Activated CD4-positive, alpha-beta T cell treated with anti-CD3 and anti-CD28 coated beads, Interleukin-2, amount 50 U/mL, for 16 hours (primary cell): ENCODE results near the gene ZNF416.

Source experiments
- DNase-seq: peaks from one replicate; pipeline ENCODE4 v3.0.0-alpha.2; 2020

Gene ZNF416

DNA sequence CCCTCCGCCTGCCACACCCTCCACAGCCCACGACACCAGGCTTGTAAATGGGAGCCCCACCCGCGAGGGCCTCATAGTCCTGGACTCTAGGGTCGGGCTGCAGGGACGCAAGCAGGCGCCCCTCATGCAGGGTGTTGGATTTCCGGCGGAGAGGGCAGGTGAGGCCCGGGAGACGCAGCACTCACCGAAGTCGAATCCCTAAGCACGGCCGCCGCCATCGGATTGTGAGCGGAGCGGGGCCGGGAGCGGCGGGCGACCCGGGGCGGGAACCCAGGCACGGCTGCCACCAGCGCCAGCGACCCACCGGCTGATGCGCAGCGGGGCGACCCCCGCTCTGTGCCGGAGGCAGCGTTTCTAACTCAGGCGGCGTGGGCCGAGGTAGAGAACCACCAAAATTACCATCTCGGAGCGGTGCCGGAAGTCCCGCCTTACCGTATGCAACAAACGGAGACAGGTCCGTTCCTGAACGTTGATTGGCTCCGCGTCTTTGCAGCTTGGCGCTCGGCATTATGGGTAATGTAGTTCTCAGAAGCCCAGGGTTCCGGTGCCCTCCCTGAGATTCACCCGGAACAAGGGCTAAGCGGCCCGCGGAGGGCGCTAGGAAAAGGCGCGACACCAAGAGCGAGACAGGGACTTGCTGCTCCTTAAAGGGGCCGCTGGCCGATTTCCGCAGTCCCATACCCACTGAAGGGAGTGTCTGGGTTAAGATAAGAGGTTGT is at the start of gene ZNF416:
Gene ZNF416 (minus strand): TSS at position 425 of the 719 bp plus-strand sequence. CDS start 207 bp downstream, at position 218.
- DNase-seq: peak; percentile 97

DNA sequence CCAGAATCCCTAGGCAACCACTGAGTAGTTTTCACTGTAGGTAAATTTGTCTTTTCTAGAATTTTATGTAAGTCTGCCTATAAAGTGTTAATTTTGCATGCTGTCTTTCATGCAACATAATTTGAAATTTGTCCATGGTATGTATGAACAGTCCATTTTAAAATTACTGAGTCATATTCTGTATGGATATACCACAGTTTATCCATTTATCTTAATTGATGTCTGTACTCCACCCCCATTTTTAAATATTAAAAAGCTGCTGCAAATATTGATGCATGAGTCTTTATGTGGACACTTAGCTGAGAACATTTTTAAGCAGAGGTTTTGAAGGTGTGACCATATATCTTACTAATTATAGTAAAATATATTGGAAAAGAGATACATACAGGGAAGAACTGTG is 44.4 kb upstream of the ZNF416 start:
- DNase-seq: no peak

DNA sequence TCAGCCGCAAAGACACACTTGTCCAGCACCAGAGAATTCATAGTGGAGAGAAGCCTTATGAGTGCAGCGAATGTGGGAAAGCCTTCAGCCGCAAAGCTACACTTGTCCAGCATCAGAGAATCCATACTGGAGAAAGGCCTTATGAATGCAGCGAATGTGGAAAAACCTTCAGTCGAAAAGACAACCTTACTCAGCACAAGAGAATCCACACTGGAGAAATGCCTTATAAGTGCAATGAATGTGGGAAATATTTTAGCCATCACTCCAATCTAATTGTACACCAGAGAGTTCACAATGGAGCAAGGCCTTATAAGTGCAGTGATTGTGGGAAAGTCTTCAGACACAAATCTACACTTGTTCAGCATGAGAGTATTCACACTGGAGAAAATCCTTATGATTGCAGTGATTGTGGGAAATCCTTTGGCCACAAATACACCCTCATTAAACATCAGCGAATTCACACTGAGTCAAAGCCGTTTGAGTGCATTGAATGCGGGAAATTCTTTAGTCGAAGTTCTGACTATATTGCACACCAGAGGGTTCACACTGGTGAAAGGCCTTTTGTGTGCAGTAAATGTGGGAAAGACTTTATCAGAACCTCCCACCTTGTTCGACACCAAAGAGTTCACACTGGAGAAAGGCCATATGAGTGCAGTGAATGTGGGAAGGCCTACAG is 42.1 kb upstream of the ZNF416 start:
- DNase-seq: no peak

DNA sequence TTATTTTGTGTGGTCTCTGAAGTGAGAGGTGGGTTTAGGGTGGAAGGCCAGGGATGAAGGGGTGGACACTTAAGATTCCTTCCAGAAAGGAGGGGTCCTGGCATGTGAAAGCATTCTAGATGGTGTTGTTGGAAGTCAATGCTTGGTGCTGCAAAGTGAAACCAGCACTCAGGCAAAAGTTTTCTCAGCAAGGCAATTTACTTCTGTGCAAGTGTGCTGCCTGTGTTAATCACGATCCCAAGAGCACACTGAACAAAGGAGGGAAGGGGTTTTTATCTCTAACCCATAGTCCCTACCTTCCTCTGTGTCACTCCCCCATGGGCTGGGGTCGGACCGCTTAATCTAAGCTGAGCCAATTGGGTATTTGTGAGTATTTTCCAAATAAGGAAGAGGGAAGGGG is 36.6 kb upstream of the ZNF416 start:
- no peak for DNase-seq

DNA sequence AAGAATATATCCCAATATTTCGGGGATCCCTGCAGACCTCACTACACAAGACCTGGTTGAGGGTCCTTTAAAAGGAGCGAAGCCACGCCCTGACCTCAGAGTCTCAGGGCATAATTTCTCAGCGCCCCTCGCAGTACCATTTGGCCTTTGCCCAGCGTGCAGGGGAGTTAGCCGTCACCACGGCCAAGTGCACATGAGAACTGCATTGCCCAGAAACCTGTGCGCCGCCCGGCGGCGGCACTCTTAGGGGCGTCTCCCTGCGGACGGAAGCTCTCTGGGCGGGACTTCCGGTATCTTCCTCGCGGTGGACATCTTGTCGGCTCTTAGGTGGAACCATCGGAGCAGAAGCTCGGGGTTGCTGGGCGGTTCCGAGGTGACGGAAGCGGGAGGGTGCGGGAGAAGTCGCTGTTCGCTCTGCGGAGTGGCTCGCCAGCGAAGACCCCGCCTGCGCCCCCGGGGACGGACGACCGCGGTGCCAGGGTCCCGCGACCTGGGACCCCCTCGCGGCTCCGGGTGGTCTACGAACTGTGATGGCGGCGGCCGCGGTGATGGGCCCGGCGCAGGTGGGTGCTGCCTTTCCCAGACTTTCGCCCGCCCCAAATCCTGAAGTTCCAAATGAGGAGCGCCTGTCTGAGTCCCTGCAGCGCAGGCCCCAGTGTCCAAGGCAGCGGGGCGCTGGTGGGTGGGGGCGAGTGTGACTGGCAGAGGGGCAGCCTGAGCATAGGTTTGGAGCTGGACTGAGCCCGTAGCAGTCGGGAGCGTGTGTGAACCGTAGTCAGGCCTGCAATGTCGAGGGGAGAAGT is 35.4 kb upstream of the ZNF416 start, which contains the start of gene ZNF134:
Gene ZNF134 (plus strand): TSS at position 302 of the 803 bp plus-strand sequence. CDS start 5,227 bp downstream, outside the sequence.
- peak; percentile 92 for DNase-seq

DNA sequence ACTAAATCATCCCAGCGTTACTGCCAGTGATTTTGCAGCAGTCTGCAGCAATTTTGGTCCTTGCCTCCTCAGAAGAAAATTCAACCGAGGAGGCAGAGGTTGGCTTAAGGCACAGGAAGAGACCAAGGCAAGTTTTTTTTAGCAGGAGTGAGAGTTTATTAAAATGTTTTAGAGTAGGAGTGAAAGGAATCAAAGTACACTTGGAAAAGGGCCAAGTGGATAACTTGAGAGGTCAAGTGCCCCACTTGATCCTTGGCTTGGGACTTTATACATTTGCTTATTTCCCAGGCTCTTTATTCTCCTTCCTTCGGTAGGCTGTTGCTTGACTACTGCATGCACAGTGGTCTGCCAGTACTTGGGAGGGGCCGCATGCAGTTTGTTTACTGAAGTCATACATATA is 32.4 kb upstream of the ZNF416 start:
- no peak for DNase-seq

DNA sequence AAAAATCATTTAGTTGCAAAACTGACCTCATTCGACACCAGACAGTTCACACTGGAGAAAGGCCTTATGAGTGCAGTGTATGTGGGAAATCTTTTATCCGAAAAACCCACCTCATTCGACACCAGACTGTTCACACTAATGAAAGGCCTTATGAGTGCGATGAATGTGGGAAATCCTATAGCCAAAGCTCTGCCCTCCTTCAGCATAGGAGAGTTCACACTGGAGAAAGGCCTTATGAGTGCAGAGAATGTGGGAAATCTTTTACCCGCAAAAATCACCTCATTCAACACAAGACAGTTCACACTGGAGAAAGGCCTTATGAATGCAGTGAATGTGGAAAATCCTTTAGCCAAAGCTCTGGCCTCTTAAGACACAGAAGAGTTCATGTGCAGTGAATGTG is 28.2 kb upstream of the ZNF416 start:
- no peak for DNase-seq

DNA sequence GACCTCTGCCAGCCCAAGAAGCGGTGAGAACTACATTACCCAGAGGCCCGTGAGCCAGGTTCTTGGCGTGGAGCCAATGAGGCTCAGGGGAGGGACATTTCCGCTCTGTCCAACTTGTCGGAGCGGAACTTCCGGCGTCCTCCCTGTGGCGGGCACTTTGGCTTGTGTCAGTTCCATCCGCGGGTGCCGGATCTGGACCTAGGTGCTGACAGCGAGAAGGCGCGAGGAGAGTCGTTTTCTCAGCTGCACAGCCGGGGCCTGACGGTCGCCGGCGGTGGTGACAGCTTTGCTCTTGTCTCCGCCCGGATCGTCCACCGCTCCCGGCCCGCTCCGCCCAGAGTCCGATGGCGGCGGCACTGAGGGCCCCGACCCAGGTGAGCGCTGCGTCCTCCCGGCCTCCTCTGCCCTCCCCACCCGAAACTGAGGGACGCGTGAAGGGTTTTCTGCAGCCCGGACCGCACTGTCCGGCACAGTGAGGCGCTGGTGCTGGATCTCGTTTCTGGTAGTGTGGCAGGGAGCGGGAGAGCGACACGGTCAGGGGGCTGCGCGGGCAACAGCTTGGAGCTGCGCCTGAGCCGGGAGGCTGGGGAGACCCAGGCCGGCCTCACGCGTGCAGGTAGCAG is 21.2 kb upstream of the ZNF416 start, which contains the start of gene ZNF530:
Gene ZNF530 (plus strand): TSS at position 125 of the 623 bp plus-strand sequence. CDS start 4,461 bp downstream, outside the sequence.
- peak; percentile 88 for DNase-seq

DNA sequence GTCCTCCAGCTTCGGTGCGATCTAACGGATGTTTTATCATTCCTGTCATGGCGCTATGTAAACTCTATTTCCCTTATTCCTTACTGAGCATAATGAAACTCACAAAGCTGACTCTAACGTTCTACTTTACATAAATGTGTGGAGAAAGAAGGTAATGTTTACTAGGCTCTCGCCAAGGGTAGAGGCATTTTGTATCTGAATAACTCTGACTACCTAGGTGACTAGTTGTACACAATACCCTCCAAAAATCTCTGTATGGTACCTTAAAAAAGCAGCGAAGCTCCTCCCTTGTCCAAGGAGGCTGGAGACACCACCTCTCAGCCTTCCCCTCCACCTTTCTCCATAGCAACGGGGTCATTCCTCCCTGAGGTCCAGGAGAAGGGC is 20.7 kb upstream of the ZNF416 start:
- no peak for DNase-seq

DNA sequence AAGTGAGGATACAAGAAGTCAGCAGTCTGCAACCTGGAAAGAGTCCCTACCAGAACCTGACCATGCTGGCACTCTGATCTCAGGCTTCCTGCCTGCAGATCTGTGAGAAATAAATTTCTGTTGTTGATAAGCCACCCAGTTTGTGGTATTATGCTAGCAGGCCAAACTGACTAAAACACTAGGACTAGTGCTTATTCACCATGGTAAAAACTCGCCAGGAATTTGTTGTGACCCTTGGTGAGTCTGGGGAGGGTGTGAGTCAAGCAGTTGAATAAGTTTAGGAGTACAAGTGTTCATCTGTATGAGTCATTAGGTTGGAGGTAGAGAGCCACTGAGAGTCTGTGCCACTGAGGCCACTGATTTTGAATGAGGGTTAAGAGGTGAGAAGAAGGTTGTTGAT is 8.8 kb upstream of the ZNF416 start:
- no peak for DNase-seq

DNA sequence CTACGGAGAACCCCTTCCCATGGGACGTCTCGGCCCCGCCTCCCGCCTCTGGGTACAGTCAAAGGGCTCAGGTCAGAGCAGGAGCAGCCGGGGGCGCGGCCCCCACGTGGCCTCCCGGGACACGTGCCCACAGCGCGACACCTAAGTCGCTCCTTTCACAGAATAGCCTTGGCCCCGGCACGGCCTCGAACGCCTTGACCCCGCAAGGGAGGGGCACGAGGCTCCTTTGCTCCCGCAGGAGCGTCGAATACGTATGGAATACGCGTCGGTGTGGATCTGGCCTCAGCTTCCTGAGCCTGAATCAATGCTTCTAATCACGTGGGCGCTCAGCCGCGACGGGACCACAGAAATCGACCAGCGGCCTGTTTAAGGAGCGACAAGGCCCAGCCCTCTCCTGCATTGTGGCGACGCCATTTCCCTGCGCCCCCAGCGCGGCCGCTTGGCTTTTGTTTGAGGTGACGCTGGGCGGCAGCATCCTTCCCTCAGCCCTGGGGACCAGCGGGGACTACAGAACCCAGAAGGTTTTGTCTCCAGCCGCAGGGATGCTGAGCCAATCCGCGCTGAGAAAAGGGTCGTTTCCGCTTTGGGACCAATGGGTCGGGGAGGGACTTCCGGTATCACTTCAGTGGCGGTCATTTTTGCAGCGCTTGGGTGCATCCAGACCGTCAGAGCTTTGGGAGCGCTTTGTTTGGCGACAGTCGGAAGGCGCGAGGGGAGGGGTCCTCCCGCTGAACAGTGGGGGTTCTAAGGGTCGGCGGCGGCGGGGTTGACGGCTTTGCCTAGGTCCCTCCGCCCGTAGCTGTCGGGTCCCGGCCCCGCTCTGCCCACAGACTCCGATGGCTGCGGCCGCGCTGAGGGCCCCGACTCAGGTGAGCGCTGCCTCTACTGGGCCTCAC is 5.1 kb upstream of the ZNF416 start, which contains the start of gene ZIK1:
Gene ZIK1 (plus strand): TSS at position 625 of the 896 bp plus-strand sequence. CDS start 212 bp downstream, at position 837.
- peak; percentile 74 for DNase-seq

DNA sequence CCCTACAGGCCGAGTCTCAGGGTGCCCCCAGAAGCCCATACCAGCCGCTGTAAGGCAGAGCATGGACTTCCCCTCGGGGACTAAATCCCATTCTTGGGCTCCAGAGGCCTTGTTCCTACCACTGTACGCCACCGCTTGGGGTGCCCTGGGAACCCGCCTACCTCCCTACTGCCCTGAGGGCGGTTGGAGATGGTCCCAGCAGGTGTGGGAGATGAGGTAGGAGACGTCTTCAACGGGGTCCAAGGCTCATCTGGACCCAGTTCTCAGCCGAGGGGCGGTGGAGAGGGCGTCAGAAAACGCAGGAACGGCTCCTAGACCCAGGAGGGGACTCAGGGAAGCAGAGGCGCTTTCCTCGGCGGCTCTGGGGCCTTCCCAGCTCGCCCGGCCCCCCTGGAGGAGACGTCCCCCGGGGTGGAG is 4.4 kb upstream of the ZNF416 start:
- no peak for DNase-seq

DNA sequence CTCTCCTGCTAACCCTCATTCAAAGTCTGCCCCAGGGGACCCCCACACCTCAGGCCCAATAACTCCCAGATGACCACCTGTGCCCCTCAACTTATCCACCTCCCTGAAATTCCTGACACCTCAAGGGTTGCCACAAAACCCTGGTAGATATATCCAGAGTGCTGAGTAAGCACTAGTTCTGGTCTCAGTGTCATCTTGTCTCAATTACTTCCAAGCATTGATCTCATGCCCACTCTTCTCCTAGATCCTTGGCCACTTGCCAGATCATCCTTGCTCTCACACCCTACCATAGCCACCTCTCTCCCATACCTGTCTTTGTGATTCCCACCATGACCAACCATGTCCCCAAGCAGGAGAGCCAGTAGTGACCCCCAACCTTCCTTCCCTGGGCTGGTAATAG is 2.0 kb downstream of the ZNF416 start:
- DNase-seq: no peak

DNA sequence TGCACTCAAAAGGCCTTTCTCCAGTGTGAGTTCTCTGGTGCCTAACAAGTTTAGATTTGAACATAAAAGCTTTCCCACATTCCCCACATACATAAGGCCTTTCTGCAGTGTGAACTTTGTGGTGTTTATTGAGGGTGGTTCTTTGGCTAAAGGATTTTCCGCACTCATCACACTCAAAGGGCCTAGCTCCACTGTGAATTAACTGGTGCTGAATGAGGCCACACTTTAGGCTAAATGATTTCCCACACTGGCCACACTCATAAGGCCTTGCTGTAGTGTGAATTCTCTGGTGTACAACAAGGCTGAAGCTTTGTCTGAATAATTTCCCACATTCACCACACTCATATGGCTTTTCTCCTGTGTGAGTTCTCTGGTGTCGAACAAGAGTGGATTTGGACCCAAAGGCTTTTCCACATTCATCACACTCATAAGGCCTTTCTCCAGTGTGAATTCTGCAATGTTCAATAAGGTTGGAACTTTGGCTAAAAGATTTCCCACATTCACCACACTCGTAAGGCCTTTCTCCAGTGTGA is 6.2 kb downstream of the ZNF416 start:
- DNase-seq: no peak

DNA sequence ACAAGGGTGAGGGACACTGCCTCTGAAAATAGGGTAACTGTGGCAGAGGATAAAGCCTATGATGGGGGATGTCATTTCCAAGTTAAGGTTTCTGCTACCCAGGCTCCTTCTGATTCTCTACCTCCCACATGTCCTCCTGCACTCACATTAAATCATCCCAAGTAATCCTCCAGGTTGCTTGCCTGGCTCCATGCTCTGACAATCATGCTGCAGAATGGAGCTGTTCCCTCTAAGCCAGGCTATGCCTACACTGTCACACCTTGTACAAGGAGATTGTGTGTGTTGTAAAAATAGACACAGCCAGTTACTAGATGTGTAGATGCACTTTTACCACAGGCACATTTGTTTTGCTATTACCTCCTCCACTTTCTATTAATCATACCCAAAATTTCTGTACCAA is 8.0 kb downstream of the ZNF416 start:
- no peak for DNase-seq

DNA sequence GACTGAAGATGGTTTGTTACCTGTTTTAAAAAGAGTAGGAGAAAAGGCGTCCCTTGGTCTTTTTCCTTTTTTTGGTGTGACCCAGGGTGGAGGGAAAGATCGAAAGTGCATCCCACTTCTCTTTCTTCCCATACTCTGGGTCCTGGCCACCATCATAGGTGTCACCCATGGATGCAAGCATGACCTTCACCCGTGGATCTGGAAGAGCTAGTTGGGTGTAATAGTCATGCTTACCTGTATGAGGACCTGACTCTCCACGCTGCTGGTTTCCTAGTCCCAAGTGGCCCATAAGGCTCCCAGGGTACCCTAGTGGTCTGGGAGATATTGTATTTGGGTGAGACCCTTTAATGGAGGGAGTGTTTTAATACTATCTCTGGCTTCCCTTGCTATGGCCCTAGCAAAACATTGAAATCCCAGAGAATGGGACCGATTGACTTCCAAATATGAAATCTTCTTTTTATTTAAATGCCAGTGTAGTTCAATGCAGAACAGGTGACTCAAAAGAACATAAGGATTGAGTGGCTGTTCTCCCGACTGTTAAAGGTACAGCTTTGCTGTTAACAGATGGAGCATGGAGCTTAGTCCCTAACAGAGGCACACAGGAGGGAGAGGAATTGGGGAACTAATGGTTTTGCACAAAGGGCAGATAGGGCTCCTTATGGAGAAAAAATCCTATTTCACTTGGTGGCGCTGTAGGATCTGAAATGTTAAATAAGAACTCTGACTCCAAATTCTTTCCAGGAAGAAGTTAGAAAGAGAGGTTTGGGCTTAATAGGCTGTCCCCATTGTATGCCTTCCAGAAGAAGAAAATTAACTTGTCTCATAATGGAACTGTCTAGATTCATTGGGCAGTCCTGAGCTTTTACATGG is 12.1 kb downstream of the ZNF416 start:
- no peak for DNase-seq

DNA sequence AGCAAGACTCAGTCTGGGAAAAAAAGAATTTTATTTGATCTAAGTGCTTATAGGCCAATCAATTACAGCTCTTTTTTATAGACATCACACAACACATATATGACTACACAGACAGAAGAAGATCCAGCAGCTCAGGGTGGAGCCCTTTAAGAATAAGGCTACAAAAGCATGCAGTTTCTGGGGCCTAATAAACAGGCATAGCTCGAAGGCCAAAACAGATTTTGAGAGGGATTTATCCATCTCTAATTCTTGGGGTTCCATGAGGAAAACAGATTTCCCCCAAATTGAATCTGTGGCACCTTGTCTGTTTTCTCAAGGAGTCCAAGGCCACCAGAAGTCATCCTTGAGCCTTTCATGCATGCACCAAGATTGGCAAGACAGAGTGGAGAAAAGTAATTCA is 15.2 kb downstream of the ZNF416 start:
- DNase-seq: no peak

DNA sequence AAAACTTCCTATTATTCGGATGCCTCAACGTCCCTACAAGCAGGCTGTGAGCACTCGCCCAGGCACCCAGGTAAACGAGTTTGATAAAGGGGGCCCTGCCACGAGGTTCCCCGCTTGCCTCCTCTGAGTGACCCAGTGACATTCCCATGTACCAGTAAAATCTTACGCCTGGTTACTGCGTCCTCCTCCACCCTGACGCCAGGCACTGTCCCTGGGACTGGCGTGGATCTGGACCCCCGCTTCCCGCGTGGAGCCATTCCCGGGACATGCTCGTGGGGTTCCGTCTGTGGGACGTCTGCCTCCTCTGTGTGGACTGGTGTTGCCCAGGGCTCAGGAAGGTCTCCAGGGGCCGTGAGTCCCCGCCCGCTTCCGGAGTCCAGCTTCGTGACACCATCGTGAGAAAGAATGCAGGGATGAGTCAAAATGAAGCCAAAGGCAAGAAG is 18.6 kb downstream of the ZNF416 start:
- no peak for DNase-seq

DNA sequence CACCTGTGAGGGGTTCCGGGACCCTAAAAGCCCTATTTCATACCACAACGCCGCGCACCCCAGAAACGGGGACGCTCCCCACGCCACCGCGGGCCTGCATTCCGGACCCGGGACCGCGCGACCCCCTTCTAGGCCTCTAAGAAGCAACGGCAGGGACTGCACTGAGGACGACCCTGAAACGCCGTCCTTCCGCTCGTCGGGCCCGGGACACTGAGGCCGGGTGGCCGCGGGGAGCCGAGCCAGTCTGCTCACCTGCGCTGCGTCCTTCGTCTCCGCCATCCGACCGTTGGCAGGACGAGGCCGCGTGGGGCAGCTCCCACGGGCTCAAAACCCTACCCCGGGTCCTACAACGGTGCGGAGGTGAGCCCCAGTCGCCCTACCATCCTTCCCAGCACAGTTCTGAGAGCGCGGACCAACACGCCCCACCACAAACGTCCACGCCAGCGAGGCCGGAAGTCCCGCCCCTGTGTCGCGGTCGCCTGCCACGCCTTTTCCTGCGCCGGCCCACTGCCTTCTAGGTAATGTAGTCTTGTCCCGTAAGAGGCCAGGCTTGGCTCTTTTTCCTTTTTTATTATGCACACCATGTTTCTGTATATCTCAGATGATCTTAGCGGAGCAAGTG is 19.2 kb downstream of the ZNF416 start, which contains the start of gene ZNF550:
Gene ZNF550 (minus strand): TSS at position 460 of the 622 bp plus-strand sequence. CDS start 181 bp downstream, at position 279.
- DNase-seq: peak; percentile 92

DNA sequence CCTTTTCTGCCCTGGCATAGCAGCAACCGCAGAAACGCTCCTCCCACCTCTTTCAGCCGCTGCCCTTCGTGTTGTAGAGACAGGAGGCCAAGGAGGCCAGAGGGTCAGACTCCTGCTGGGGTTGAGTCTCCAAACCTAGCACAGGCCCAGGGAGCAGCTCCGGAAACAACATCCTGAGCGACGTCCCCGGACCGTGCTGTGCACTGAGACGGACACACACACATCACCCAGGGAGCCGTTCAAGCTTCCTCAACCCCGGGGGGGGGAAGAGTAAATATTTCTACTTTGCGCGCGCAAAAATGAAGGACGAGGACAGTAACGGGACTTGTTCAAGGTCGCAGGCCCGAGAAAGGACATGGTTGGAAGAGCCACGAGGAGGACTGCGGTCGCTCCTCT is 19.7 kb downstream of the ZNF416 start:
- peak; percentile 17 for DNase-seq
